ENCODE results near the gene LYPD1.

DNA sequence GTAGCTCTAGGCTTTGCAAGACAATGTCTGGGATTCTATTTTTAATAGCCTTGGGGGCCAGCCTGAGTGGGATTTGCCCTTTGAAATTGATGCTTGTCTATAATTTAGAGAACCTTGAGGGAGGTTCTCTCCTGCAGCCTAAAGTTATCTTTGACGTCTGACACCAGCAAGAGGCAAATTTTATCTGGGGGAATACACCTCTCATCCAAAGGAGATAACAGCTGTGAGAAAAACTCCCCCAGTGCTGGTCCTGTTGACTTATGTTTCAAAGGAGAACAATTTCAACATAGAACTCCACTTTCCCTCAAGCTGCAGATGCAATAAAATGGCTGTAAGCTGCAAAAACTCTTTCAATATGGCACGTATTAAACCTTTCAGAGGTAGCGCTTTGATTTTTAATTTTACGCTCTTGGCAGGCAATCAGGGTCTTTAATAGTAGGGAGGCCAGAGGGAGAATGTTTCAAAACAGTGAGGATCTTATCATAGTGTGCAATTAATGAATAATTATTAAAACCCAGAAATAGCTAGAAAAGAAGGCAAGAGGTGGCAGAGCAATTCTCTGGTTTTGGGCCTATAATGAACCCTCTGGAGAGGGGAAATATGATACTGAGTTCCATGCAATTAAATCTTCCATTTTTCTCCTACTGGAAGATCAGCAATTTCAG, 62.4 kb downstream of the LYPD1 start:
- TF ChIP-seq, protein P1, sequence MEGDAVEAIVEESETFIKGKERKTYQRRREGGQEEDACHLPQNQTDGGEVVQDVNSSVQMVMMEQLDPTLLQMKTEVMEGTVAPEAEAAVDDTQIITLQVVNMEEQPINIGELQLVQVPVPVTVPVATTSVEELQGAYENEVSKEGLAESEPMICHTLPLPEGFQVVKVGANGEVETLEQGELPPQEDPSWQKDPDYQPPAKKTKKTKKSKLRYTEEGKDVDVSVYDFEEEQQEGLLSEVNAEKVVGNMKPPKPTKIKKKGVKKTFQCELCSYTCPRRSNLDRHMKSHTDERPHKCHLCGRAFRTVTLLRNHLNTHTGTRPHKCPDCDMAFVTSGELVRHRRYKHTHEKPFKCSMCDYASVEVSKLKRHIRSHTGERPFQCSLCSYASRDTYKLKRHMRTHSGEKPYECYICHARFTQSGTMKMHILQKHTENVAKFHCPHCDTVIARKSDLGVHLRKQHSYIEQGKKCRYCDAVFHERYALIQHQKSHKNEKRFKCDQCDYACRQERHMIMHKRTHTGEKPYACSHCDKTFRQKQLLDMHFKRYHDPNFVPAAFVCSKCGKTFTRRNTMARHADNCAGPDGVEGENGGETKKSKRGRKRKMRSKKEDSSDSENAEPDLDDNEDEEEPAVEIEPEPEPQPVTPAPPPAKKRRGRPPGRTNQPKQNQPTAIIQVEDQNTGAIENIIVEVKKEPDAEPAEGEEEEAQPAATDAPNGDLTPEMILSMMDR (conservative IDR thresholded peaks at IDR 0.05; ENCODE audit: low read depth, low read length): no peak
- TF ChIP-seq EZH2 (IDR thresholded peaks at IDR 0.05; ENCODE audit: borderline replicate concordance, low read depth, low read length, poor library complexity, severe bottlenecking): no peak

Measured in A673 (cell line).